ENCODE measurements around the gene SNED1. TPM values are rescaled to one million over a fixed set of nuclear protein-coding genes. Genes with fewer than 3 reads are reported as not detected.

The SNED1 gene
- total RNA-seq, 1 donor from 2014 or later, result 0.26 TPM

GRCh38 chr2:241030883-241031282 is 32.5 kb downstream of the SNED1 start:
- H3K36me3 ChIP-seq (ENCODE audit: control insufficient read depth, insufficient read depth, low read length), result no peaks in the 10 kb centered on the region
- FAIRE-seq (no peak), DNase-seq (ENCODE audit: low read depth) (no peak)
- TF ChIP-seq CTCF (IDR thresholded peaks at IDR 0.05; ENCODE audit: insufficient read depth, low read length, severe bottlenecking), result no peak
- no peak overlapping the region for H3K4me3 ChIP-seq (ENCODE audit: low read depth, low read length)
- H3K27me3 ChIP-seq (ENCODE audit: control insufficient read depth, insufficient read depth, low read length), result no peaks in the 10 kb centered on the region

- no peaks in the 10 kb centered on the region for H3K36me3 ChIP-seq (ENCODE audit: control insufficient read depth, insufficient read depth, low read length)
Observed at GRCh38 chr2:241031436-241032165, 33.2 kb downstream of the SNED1 start.

GRCh38 chr2:241033336-241033987 is 35.0 kb downstream of the SNED1 start:
- Histone ChIP-seq H3K4me3 (ENCODE audit: low read depth, low read length) (no peak overlapping the region), H3K27me3 (ENCODE audit: control insufficient read depth, insufficient read depth, low read length) (peaks cover 9% of the 10 kb centered on the region), H3K36me3 (ENCODE audit: control insufficient read depth, insufficient read depth, low read length) (no peaks in the 10 kb centered on the region)
- FAIRE-seq (no peak), DNase-seq (ENCODE audit: low read depth) (no peak)
- no peak for TF ChIP-seq CTCF (IDR thresholded peaks at IDR 0.05; ENCODE audit: insufficient read depth, low read length, severe bottlenecking)

More at GRCh38 chr2:241031436-241032165, 33.2 kb downstream of the SNED1 start:
- Histone ChIP-seq H3K27me3 (ENCODE audit: control insufficient read depth, insufficient read depth, low read length) (peaks cover 3% of the 10 kb centered on the region), H3K4me3 (ENCODE audit: low read depth, low read length) (no peak overlapping the region)
- FAIRE-seq (no peak), DNase-seq (ENCODE audit: low read depth) (no peak)
- no peak for TF ChIP-seq CTCF (IDR thresholded peaks at IDR 0.05; ENCODE audit: insufficient read depth, low read length, severe bottlenecking)

GRCh38 chr2:241033994-241034393 is 35.6 kb downstream of the SNED1 start:
- H3K4me3 ChIP-seq (ENCODE audit: low read depth, low read length), result no peak overlapping the region
- no peak for DNase-seq (ENCODE audit: low read depth)
- H3K27me3 ChIP-seq (ENCODE audit: control insufficient read depth, insufficient read depth, low read length), result peaks cover 9% of the 10 kb centered on the region
- no peak for FAIRE-seq
- no peak for TF ChIP-seq CTCF (IDR thresholded peaks at IDR 0.05; ENCODE audit: insufficient read depth, low read length, severe bottlenecking)
- no peaks in the 10 kb centered on the region for H3K36me3 ChIP-seq (ENCODE audit: control insufficient read depth, insufficient read depth, low read length)

- Histone ChIP-seq H3K36me3 (ENCODE audit: control insufficient read depth, insufficient read depth, low read length) (no peaks in the 10 kb centered on the region), H3K4me3 (ENCODE audit: low read depth, low read length) (no peak overlapping the region), H3K27me3 (ENCODE audit: control insufficient read depth, insufficient read depth, low read length) (peaks cover 9% of the 10 kb centered on the region)
- DNase-seq (ENCODE audit: low read depth) (no peak), FAIRE-seq (no peak)
- TF ChIP-seq CTCF (IDR thresholded peaks at IDR 0.05; ENCODE audit: insufficient read depth, low read length, severe bottlenecking), result no peak
Observed at GRCh38 chr2:241034490-241035141, 36.2 kb downstream of the SNED1 start.
